ENCODE measurements around the gene CHEK2.
"Not testable (repeated sequence)": the region's sequence is repeated elsewhere in the genome, so short reads cannot be mapped to it uniquely, and the experiment has no call there.

The CHEK2 gene

DNA sequence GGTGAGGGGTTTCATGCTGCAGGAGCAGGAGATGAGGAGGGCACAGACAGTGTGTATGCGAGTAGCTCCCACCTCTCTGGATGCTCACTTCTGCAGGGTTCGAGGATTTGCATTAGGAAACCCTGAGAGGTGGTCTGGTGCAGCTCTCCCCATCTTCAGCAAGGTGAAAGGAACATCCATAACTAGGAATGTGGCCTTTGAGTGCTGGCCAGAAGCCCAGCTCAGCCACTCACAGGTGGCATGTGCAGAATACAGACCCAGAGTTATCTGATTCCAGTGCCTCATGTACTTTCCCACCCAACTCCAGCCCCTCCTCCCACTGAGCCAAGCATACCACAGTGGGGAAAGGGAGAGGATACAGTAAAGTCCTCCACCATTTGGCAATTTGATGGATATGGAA, 51.8 kb downstream of the CHEK2 start:
- not testable (repeated sequence) for DNase-seq (ENCODE audit: low read depth in 2 of 2)

DNA sequence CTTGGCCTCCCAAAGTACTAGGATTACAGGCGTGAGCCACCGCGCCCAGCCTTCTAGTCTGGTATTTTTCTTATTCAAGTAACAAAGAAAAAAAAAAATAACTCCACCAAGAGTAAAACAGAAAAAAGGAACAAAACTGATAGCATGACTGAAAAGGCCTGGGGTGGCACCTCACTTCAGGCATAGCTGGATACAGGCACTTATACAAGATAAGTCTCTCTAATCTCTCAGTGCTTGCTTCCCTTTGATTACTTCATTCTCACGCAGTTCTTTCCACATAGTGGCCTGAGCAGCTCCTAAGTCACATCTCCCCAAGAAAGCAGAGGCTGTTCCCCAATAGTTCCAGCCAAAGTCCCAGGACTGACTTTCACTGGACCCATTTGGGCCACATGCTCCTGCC, 58.7 kb downstream of the CHEK2 start:
- DNase-seq (ENCODE audit: low read depth in 2 of 2): not testable (repeated sequence)

DNA sequence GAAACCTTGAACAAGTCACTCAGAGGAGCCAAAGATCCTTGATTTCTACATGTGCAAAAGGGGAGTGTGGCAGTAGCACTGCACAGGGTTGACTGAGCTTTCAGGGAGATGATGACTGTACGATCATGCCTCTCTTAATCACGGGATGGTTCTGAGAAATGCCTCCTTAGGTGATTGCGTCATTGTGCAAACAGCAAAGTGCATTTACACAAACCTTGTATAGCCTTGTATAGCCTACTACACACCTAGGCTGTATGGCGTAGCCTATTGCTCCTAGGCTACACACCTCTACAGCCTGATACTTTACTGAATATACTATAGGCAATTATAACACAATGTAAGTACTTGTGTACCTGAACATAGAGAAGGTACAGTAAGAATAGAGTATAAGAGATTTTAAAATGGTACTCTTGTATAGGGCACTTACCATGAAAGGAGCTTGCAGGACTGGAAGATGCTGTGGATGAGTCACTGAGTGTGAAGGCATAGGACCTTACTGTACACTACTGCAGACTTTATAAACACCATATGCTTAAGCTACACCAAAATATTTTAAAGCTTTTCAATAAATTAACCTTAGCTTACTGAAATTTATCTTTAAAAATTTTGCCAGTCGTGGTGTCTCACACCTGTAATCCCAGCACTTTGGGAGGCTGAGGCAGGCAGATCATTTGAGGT, 60.7 kb downstream of the CHEK2 start:
- DNase-seq (ENCODE audit: low read depth in 2 of 2): not testable (repeated sequence)

GRCh38 chr22:28679611-28680287, 61.9 kb downstream of the CHEK2 start, which contains the start of gene TTC28:
Gene TTC28 (minus strand): TSS chr22:28679840. CDS start chr22:28679723, 117 bp downstream.
- peak; percentile 61 to 63 for DNase-seq (ENCODE audit: low read depth in 2 of 2)

GRCh38 chr22:28678778-28679610, 62.6 kb downstream of the CHEK2 start:
- DNase-seq (ENCODE audit: low read depth in 2 of 2): not testable (repeated sequence)

GRCh38 chr22:28678170-28678569, 63.5 kb downstream of the CHEK2 start:
- DNase-seq (ENCODE audit: low read depth in 2 of 2): not testable (repeated sequence)

GRCh38 chr22:28674121-28674563, 67.5 kb downstream of the CHEK2 start:
- peak; percentile 57 to 61 for DNase-seq (ENCODE audit: low read depth in 2 of 2)

DNA sequence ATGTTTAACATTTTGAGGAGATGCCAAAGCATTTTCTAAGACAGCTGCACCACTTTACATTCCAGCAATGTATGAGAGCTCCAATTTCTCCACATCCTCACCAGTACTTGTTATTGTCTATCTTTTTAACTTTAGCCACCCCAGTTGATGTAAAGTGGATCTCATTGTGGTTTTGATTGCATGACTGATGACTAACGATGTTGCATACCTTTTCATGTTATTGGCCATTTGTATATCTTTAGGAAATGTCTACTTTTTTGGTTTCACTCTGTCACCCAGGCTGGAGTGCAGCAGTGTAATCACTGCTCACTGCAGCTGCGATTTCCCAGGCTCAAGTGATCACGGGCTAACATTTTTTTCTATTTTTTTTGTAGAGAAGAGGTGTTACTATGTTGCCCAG, 70.9 kb downstream of the CHEK2 start:
- DNase-seq (ENCODE audit: low read depth in 2 of 2): no peak

GRCh38 chr22:28670161-28670560, 71.5 kb downstream of the CHEK2 start:
- peak; percentile 78 to 83 for DNase-seq (ENCODE audit: low read depth in 2 of 2)

DNA sequence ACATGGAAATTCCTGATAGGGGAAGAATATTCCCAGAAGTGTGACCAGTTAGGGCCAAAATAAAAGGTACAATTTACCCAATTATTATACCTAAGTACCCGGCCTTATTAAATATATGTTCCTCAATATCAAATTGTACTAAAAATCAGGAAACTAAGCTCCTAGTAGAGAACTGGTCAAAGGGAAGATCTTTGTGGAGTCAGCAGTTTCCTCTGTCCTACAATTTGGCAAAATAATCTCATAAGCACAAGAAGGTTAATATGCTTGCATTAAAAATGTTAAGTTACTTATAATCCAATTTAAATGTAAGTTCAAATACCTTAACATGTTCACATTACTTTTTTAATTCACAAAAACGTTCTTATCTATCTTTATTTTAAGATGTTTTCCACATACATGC, 72.2 kb downstream of the CHEK2 start:
- no peak for DNase-seq (ENCODE audit: low read depth in 2 of 2)

- DNase-seq (ENCODE audit: low read depth in 2 of 2): not testable (repeated sequence)
These were observed 78.1 kb downstream of the CHEK2 start for GRCh38 chr22:28663569-28663942.

DNA sequence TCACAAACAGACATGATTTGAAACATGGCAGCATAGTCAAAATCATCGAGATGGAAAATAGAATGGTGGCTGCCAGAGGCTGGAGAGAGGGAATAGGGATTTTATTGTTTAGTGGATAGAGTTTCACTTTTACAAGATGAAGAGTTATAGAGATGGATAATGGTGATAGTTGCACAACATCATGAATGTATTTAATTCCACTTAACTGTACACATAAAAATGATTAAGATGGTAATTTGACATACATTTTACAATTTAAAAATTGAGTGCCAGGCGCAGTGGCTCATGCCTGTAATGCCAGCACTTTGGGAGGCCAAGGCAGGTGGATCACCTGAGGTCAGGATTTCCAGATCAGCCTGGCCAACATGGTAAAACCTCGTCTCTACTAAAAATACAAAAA, 83.2 kb downstream of the CHEK2 start:
- DNase-seq (ENCODE audit: low read depth in 2 of 2): peak in 1 of 2 experiments; percentile 24

DNA sequence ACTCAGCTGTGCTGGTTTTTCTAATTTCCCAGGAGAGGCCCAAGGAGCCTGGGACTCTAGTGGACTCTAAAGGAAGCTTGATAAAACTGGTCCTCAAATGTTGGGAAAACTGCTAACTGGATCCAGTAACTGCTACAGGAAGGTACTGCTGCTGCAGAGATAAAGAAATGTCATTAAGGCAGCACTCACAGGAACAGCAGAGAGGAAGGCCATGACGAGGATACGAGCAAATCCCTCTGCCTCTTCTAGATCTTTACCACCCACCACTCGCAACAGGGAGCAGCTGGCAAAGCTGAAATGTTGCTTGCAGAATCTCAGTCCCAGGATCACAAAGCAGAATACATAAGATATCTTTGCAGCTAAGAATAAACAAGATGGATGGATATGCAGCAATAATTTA, 85.4 kb downstream of the CHEK2 start:
- DNase-seq (ENCODE audit: low read depth in 2 of 2): no peak

- no peak for DNase-seq (ENCODE audit: low read depth in 2 of 2)
These were observed 91.2 kb downstream of the CHEK2 start for GRCh38 chr22:28650463-28650862.

DNA sequence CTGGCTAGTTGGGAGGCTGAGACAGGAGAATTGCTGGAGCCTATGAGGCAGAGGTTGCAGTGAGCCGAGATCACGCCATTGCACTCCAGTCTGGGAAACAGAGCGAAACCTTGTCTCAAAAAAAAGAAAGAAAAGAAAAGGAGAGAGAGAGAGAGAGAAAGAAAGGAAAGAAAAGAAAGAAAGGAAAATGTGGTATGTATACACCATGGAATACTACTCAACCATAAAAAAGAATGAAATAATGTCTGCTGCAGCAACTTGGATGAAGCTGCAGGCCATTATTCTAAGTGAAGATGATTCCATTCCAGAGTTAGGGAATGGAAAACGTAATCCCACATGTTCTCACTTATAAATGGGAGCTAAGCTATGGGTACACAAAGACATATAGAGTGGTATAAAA, 92.8 kb downstream of the CHEK2 start:
- DNase-seq (ENCODE audit: low read depth in 2 of 2): no peak

- no peak for DNase-seq (ENCODE audit: low read depth in 2 of 2)
These were observed 94.4 kb downstream of the CHEK2 start for GRCh38 chr22:28647216-28647615.

- DNase-seq (ENCODE audit: low read depth in 2 of 2): no peak
These were observed 102.3 kb downstream of the CHEK2 start for GRCh38 chr22:28639321-28639720.
